ENCODE measurements around the gene PCDH9. TPM values are rescaled to one million over a fixed set of nuclear protein-coding genes. Genes with fewer than 3 reads are reported as not detected.

The PCDH9 gene
- total RNA-seq, 2 donors from 2014 or later = 0.95 to 1.8 TPM

DNA sequence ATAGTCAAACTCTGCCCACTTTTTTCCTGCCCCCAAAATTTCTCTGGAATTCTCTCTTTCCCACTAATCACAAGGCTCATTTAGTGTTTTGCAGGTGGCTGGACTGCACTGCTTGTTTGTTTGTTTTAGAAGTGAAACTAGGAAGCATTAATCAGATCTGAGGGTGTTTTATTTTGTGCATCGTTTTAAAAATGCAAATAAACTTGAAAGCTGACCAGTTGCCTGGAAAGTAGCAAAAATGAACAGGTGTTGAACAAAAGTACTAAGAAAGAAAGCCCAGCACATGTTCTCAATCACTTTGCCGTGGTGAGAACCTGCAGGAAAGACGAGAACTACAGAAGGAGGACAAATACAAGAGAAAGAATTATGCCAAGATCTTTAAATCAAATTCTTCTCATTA is 365.5 kb downstream of the PCDH9 start:
- 92 to 96% methylated on average over 1 to 3 of the region's 3 CpGs for WGBS, 2 experiments (ENCODE audit: insufficient coverage in 1 of 2, insufficient read length in 1 of 2)
- Histone ChIP-seq H3K4me1 (ENCODE audit: control insufficient read depth, insufficient read depth, low read length) (peaks cover 10% of the 10 kb centered on the region), H3K36me3 (ENCODE audit: control insufficient read depth, insufficient read depth, low read length) (no peaks in the 10 kb centered on the region), H3K27ac (ENCODE audit: low read depth, low read length) (no peak overlapping the region), H3K9me3 (ENCODE audit: control insufficient read depth, low read length) (no peaks in the 10 kb centered on the region), H3K4me3 (ENCODE audit: low read length) (no peak overlapping the region), H3K9ac (ENCODE audit: extremely low read depth, low read length, poor library complexity, severe bottlenecking) (no peak overlapping the region), H3K27me3 (ENCODE audit: control insufficient read depth, insufficient read depth, low read length, poor library complexity, severe bottlenecking) (no peaks in the 10 kb centered on the region)
- TF ChIP-seq, protein P1, sequence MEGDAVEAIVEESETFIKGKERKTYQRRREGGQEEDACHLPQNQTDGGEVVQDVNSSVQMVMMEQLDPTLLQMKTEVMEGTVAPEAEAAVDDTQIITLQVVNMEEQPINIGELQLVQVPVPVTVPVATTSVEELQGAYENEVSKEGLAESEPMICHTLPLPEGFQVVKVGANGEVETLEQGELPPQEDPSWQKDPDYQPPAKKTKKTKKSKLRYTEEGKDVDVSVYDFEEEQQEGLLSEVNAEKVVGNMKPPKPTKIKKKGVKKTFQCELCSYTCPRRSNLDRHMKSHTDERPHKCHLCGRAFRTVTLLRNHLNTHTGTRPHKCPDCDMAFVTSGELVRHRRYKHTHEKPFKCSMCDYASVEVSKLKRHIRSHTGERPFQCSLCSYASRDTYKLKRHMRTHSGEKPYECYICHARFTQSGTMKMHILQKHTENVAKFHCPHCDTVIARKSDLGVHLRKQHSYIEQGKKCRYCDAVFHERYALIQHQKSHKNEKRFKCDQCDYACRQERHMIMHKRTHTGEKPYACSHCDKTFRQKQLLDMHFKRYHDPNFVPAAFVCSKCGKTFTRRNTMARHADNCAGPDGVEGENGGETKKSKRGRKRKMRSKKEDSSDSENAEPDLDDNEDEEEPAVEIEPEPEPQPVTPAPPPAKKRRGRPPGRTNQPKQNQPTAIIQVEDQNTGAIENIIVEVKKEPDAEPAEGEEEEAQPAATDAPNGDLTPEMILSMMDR (conservative IDR thresholded peaks at IDR 0.05) = no peak
- Mint-ChIP-seq H3K9me3 (no peaks in the 10 kb centered on the region), H3K36me3 (ENCODE audit: low read depth) (no peaks in the 10 kb centered on the region), H3K4me3 (no peak overlapping the region), H3K27me3 (ENCODE audit: insufficient read depth) (no peaks in the 10 kb centered on the region), H3K4me1 (peaks cover 16% of the 10 kb centered on the region), H3K27ac (no peak overlapping the region)
- no peak for DNase-seq

GRCh38 chr13:66860878-66861417 is 369.2 kb downstream of the PCDH9 start:
- no peaks in the 10 kb centered on the region for H3K27me3 ChIP-seq (ENCODE audit: control insufficient read depth, insufficient read depth, low read length, poor library complexity, severe bottlenecking)
- no peak for DNase-seq
- Mint-ChIP-seq H3K27me3 (ENCODE audit: insufficient read depth) (no peaks in the 10 kb centered on the region), H3K4me1 (peaks cover 29% of the 10 kb centered on the region), H3K36me3 (ENCODE audit: low read depth) (no peaks in the 10 kb centered on the region), H3K4me3 (no peak overlapping the region), H3K9me3 (no peaks in the 10 kb centered on the region), H3K27ac (no peak overlapping the region)
- WGBS, 2 experiments (ENCODE audit: insufficient coverage in 1 of 2, insufficient read length in 1 of 2) = 90 to 95% methylated on average over 2 of the region's 2 CpGs
- no peak overlapping the region for H3K9ac ChIP-seq (ENCODE audit: extremely low read depth, low read length, poor library complexity, severe bottlenecking)
- H3K9me3 ChIP-seq (ENCODE audit: control insufficient read depth, low read length) = no peaks in the 10 kb centered on the region
- no peaks in the 10 kb centered on the region for H3K36me3 ChIP-seq (ENCODE audit: control insufficient read depth, insufficient read depth, low read length)
- no peak overlapping the region for H3K4me3 ChIP-seq (ENCODE audit: low read length)
- TF ChIP-seq, protein P1 (conservative IDR thresholded peaks at IDR 0.05) = no peak
- no peak overlapping the region for H3K27ac ChIP-seq (ENCODE audit: low read depth, low read length)
- peaks cover 10% of the 10 kb centered on the region for H3K4me1 ChIP-seq (ENCODE audit: control insufficient read depth, insufficient read depth, low read length)

- peaks cover 29% of the 10 kb centered on the region for H3K4me1 Mint-ChIP-seq
- H3K9me3 ChIP-seq (ENCODE audit: control insufficient read depth, low read length) = no peaks in the 10 kb centered on the region
- H3K4me3 Mint-ChIP-seq = no peak overlapping the region
- DNase-seq = peak; percentile 60
- H3K9me3 Mint-ChIP-seq = no peaks in the 10 kb centered on the region
- no peaks in the 10 kb centered on the region for H3K36me3 ChIP-seq (ENCODE audit: control insufficient read depth, insufficient read depth, low read length)
- H3K4me3 ChIP-seq (ENCODE audit: low read length) = no peak overlapping the region
- no peak overlapping the region for H3K9ac ChIP-seq (ENCODE audit: extremely low read depth, low read length, poor library complexity, severe bottlenecking)
- no peak overlapping the region for H3K27ac Mint-ChIP-seq
- H3K36me3 Mint-ChIP-seq (ENCODE audit: low read depth) = no peaks in the 10 kb centered on the region
- H3K27ac ChIP-seq (ENCODE audit: low read depth, low read length) = no peak overlapping the region
- TF ChIP-seq, protein P1 (conservative IDR thresholded peaks at IDR 0.05) = no peak
- no peaks in the 10 kb centered on the region for H3K27me3 Mint-ChIP-seq (ENCODE audit: insufficient read depth)
- WGBS, 2 experiments (ENCODE audit: insufficient coverage in 1 of 2, insufficient read length in 1 of 2) = 67 to 79% methylated on average over 5 to 8 of the region's 8 CpGs
- H3K4me1 ChIP-seq (ENCODE audit: control insufficient read depth, insufficient read depth, low read length) = peaks cover 10% of the 10 kb centered on the region
- H3K27me3 ChIP-seq (ENCODE audit: control insufficient read depth, insufficient read depth, low read length, poor library complexity, severe bottlenecking) = no peaks in the 10 kb centered on the region
Observed at GRCh38 chr13:66859934-66860877, 369.9 kb downstream of the PCDH9 start.
